Activated naive CD8-positive, alpha-beta T cell treated with anti-CD3 and anti-CD28 coated beads, Interleukin-2, amount 50 U/mL, for 16 hours (primary cell): ENCODE results near the gene NDUFC1.
A peak's percentile ranks its signal among the peaks of the same experiment; 100 is the strongest.
"Not testable (repeated sequence)": the region's sequence is repeated elsewhere in the genome, so short reads cannot be mapped to it uniquely, and the experiment has no call there.

Experiments used
- DNase-seq: peaks from one replicate; pipeline ENCODE4 v3.0.0-alpha.2; 2020; ENCODE audit warnings: low read depth, low spot score

NDUFC1 gene

DNA sequence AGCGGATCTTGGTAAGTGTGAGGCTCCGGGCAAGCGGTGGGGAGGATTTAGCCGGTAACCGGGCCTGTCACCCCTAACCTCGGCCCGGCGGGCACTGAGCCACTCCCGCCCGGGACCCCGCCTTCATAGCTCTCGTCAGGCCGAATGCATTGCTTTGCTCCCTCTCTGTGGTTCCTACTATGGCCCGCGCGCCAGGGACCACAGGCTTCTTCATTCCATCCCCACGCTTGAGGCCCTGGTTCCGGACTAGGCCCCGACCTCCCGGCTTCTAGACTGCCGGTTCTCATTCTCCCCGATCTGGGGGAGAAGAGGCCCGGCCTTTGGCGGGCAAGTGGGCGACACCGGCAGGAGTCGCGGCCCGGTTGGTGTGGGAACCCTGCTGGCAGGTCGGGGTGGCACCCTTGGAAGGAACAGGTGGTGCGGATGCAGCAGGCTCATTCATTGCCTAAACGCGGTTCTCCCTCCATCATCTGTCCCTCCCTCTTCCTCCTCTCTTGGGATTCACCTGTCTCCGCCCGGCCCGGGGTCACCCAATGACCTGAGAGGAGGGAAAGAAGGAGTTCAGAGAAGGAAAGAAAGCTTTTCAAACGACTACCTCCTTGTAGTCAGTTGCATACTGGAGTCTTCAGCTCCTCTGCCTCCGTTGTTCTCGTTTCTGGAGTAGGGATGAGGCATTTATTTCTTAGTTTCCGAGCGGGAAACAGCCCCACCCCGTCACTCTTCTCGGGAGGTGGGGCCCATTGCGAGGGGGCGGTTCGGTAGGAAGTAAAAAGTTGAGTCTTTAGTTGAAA lies at the start of gene NDUFC1:
Gene NDUFC1, minus strand, starts transcription at position 657 of the 791 bp plus-strand sequence. CDS start 6,679 bp downstream, outside the sequence.
- no peak for DNase-seq

GRCh38 chr4:139337612-139338011 lies 35.3 kb upstream of the NDUFC1 start:
- no peak for DNase-seq

GRCh38 chr4:139333046-139333445 lies 30.8 kb upstream of the NDUFC1 start:
- DNase-seq, result no peak

DNA sequence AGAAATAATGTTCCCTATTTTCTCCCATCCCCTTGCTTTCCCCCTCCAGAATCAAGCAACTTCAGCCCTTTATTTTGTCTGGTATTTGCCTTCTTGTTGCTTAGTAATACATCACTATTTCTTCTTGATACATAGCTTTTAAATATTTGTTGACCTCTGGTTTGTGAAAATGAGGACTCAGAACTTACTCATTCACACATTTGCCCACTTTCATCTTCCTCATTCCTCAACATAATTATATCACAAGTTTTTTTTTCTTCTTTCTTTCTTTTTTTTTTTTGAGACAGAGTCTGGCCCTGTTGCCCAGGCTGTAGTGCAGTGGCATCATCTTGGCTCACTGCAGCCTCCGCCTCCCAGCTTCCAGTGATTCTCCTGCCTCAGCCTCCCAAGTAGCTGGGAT lies 28.9 kb upstream of the NDUFC1 start:
- DNase-seq, result no peak

GRCh38 chr4:139330283-139330682 lies 28.0 kb upstream of the NDUFC1 start:
- no peak for DNase-seq

DNA sequence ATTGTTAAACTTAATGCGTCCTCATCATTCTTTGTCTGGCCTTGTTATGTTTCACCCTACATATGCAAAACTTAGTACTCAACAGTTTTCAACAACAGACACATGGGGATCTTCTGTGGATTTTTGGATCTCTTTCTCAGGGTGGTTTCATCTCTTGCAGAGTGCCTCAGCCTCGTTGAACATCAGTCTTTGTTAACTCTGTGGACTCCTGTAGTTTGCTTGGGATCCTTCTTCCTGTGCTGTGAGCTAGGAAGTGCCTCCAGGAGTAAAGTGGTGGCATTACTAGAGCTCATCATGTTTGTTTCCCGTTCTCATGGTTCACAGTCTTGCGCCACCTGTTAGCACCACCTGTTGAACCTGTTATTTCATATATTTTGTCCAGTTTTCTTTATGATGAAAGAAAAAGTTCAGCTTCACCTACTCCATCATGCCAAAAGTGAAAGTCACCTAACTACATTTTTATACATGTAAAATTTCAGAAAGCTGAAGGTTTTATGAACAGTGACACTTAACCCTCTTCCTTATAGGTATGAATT lies 27.5 kb upstream of the NDUFC1 start:
- DNase-seq, result no peak

GRCh38 chr4:139324620-139325019 lies 22.3 kb upstream of the NDUFC1 start:
- no peak for DNase-seq

DNA sequence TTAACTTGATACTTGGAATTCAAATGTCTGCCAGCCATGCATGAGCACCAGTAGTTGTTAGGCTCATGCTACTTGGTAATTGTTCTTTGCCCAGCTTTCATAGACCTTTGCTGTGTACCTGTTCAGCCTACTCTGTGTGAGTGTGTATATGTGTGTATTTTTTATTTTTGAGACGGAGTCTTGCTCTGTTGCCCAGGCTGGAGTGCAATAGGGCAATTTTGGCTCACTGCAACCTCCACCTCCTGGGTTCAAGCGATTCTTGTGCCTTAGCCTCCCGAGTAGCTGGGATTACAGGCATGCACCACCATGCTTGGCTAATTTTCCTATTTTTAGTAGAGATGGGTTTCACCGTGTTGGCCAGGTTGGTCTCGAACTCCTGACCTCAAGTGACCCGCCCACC lies 20.3 kb upstream of the NDUFC1 start:
- DNase-seq, result not testable (repeated sequence)

- DNase-seq, result not testable (repeated sequence)
Observed at GRCh38 chr4:139322070-139322469, 19.8 kb upstream of the NDUFC1 start.

GRCh38 chr4:139319571-139319970 lies 17.3 kb upstream of the NDUFC1 start:
- DNase-seq, result no peak

GRCh38 chr4:139317635-139318034 lies 15.4 kb upstream of the NDUFC1 start:
- DNase-seq, result no peak

- no peak for DNase-seq
Observed at GRCh38 chr4:139316733-139317132, 14.5 kb upstream of the NDUFC1 start.

DNA sequence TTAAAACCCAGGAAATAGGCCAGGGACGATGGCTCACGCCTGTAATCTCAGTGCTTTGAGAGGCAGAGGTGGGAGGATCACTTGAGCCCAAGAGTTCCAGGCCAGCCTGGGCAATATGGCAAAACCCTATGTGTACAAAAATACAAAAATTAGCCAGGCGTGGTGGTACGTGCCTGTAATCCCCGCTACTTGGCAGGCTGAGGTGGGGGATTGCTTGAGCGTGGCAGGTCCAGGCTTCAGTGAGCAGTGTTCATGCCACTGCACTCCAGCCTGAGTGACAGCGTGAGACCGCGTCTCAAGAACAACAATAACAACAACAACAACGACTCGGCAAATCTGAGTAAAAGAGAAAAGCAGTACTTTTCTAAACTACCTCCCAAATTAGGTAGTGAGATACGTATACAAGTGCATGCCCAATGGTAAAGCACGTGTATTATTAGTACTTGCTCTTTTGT lies 13.0 kb upstream of the NDUFC1 start:
- DNase-seq, result no peak

- DNase-seq, result no peak
Observed at GRCh38 chr4:139314047-139314800, 11.9 kb upstream of the NDUFC1 start.

DNA sequence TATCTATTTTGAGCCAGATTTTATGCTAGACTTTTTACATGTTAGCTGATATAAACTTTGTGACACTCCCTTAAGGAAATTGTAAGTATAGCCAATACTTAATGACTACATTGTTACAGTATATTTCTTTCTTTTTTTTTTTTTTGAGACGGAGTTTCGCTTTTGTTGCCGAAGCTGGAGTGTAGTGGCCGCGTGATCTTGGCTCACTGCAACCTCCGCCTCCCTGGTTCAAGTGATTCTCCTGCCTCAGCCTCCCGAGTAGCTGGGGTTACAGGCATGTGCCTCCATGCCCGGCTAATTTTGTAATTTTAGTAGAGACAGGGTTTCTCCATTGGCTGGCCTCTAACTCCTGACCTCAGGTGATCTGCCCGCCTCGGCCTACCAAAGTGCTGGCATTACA lies 11.1 kb upstream of the NDUFC1 start:
- not testable (repeated sequence) for DNase-seq

GRCh38 chr4:139312552-139313332 lies 10.5 kb upstream of the NDUFC1 start:
- no peak for DNase-seq

DNA sequence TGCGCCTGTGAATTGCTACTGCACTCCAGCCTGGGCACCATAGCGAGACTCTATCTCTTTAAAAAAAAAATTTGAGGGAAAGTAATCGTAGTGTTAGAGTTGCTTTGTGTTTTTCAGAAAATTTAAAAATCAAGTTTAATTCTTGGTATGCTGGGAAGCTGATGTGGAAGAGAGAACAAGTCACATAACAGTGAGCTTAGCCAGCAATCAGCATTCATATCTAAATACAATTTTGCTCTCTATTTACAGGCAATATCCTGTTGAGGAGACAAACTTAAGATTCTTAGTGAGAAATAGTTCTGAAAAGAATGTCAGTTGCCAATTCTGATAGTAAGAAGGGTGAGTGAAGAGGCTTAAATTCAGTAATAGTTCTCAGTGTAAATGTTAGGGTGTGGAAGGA lies 9.6 kb upstream of the NDUFC1 start:
- no peak for DNase-seq

GRCh38 chr4:139304920-139305319 lies 2.6 kb upstream of the NDUFC1 start:
- no peak for DNase-seq

- DNase-seq, result peak; percentile 94
Observed at GRCh38 chr4:139301113-139301820, 1.0 kb downstream of the NDUFC1 start, which contains the start of gene NAA15. Gene NAA15, plus strand, starts transcription at chr4:139301505. Its CDS starts 273 bp downstream, at chr4:139301778.

GRCh38 chr4:139300431-139301112 lies 1.7 kb downstream of the NDUFC1 start:
- no peak for DNase-seq
